Endothelial cell (in vitro differentiated cells): ENCODE results near the gene MBTPS1. TPM values are rescaled to one million over a fixed set of nuclear protein-coding genes. Genes with fewer than 3 reads are reported as not detected.

Experiments used
- DNase-seq: peaks from one replicate; pipeline ENCODE4 v3.0.0; 2021; ENCODE audit warnings: low spot score
- H3K27ac Mint-ChIP-seq: one replicate; pipeline ENCODE4 v1.8.0; 2021; ENCODE audit warnings: mixed read lengths, inconsistent platforms; ENCODE audit not compliant: unreplicated experiment
- H3K27me3 Mint-ChIP-seq: one replicate; pipeline ENCODE4 v1.8.0; 2021; ENCODE audit warnings: mild to moderate bottlenecking, moderate library complexity, mixed read lengths, inconsistent platforms; ENCODE audit not compliant: unreplicated experiment
- H3K36me3 Mint-ChIP-seq: one replicate; pipeline ENCODE4 v1.8.0; 2021; ENCODE audit warnings: mild to moderate bottlenecking, low read depth, mixed read lengths, inconsistent platforms; ENCODE audit not compliant: unreplicated experiment
- H3K4me1 Mint-ChIP-seq: one replicate; pipeline ENCODE4 v1.8.0; 2021; ENCODE audit warnings: mild to moderate bottlenecking, mixed read lengths, inconsistent platforms; ENCODE audit not compliant: unreplicated experiment
- H3K4me3 Mint-ChIP-seq: one replicate; pipeline ENCODE4 v1.8.0; 2021; ENCODE audit warnings: mild to moderate bottlenecking, mixed read lengths, inconsistent platforms; ENCODE audit not compliant: unreplicated experiment
- H3K9me3 Mint-ChIP-seq: one replicate; pipeline ENCODE4 v1.8.0; 2021; ENCODE audit warnings: mixed read lengths, inconsistent platforms; ENCODE audit not compliant: unreplicated experiment
- CTCF ChIP-seq: fragments of 200-600 bp; sonication (generic); IDR thresholded peaks from one replicate; pipeline ENCODE4 v1.5.0; 2021; ENCODE audit warnings: antibody characterized with exemption; ENCODE audit not compliant: unreplicated experiment
- total RNA-seq: library from RNA; stranded (reverse); fragmentation: NEBNext Ultra II Directional; extraction: Animal tissue kit (Norgen Biotek cat#: 25700); gene quantifications from one replicate; pipeline ENCODE4 v1.2.1, GENCODE V29; 2021; ENCODE audit not compliant: unreplicated experiment

The MBTPS1 gene
- total RNA-seq, 1 donor from 2014 or later: 79.7 TPM

DNA sequence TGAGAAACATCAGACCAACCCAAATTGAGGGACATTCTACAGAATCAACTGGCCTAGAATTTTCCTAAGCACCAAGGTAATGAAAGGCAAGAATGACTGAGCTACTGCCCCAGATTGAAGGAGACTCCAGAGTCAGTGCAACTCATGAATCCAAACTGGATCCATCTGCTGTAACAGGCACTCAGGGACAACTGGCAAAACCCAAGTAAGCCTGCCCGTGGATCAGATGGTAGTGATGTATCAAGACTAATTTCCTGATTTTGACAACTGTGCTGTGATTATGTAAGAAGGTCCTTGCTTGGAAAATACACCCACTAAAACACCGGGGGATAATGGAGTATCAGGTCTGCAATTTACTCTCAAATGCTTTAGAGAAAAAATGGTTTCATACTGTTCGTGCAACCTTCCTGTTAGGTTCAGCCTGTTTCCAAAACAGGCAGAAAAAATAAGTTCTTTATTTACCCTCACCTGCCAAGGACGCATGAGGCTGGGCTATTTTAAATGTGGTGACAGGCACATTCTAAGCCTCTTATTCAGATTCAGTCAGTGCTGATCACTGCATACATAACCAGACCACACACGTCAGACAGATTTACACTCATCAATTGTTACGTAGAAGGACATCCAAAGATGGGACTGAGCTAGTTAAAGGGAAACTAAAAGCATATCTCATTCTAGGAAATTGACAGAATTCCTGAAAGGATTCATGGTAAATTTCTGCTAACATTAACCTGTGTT lies 7.0 kb downstream of the MBTPS1 start:
- no peak for TF ChIP-seq CTCF
- no peak for DNase-seq
- Mint-ChIP-seq H3K27me3 (peaks cover 4% of the 10 kb centered on the region), H3K4me3 (no peak overlapping the region), H3K27ac (no peak overlapping the region), H3K9me3 (no peaks in the 10 kb centered on the region), H3K4me1 (peaks cover 5% of the 10 kb centered on the region), H3K36me3 (peaks cover 5% of the 10 kb centered on the region)

- no peak for DNase-seq
- TF ChIP-seq CTCF: no peak
These were observed 8.8 kb downstream of the MBTPS1 start for GRCh38 chr16:84107921-84108320.

DNA sequence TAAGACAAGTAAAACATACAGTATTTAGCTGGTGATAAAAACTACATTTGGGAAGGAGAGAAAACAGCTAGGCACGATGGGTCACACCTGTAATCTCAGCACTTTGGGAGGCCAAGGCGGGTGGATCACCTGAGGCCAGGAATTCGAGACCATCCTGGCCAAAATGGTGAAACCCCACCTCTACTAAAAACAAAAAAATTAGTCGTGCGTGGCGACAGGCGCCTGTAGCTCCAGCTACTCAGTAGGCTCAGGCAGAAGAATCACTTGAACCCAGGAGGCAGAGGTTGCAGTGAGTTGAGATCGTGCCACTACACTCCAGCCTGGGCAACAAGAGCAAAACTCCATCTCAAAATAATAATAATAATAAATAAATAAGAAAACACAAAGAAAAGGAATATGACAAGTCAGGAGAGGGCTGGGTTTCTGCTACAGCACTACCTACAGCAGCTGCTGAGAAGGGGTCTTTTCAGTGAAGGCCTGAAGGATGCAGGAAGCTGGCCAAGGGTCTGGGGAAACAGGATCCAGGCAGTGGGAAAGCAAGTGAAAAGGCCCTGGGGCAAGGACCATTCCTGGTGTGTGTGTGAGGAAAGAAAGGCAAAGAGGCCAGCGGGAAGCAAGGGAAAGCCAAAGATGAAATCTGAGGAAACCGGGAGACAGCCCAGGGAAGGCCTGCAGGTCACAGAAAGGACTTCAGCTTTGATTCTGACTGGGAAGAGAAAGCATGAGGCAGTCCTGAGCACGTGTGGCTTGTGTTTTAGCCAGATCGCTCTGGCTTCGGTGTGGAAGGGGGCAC lies 10.6 kb downstream of the MBTPS1 start:
- no peak for TF ChIP-seq CTCF
- peak overlapping the region; percentile 50 for H3K27ac Mint-ChIP-seq

More at GRCh38 chr16:84107921-84108320, 8.8 kb downstream of the MBTPS1 start:
- peaks cover 5% of the 10 kb centered on the region for H3K36me3 Mint-ChIP-seq
- H3K27me3 Mint-ChIP-seq: peaks cover 4% of the 10 kb centered on the region
- no peak overlapping the region for H3K27ac Mint-ChIP-seq
- no peak overlapping the region for H3K4me3 Mint-ChIP-seq
- H3K4me1 Mint-ChIP-seq: peaks cover 5% of the 10 kb centered on the region
- no peaks in the 10 kb centered on the region for H3K9me3 Mint-ChIP-seq

GRCh38 chr16:84105301-84105815 lies 11.4 kb downstream of the MBTPS1 start:
- peaks cover 5% of the 10 kb centered on the region for H3K36me3 Mint-ChIP-seq
- H3K4me3 Mint-ChIP-seq: no peak overlapping the region
- H3K27ac Mint-ChIP-seq: peak overlapping the region; percentile 44
- H3K9me3 Mint-ChIP-seq: no peaks in the 10 kb centered on the region
- DNase-seq: no peak
- peaks cover 5% of the 10 kb centered on the region for H3K4me1 Mint-ChIP-seq
- no peak for TF ChIP-seq CTCF
- peaks cover 4% of the 10 kb centered on the region for H3K27me3 Mint-ChIP-seq

More for the DNA sequence above, 10.6 kb downstream of the MBTPS1 start:
- no peak for DNase-seq
- H3K4me1 Mint-ChIP-seq: peaks cover 5% of the 10 kb centered on the region
- H3K36me3 Mint-ChIP-seq: peaks cover 5% of the 10 kb centered on the region
- H3K4me3 Mint-ChIP-seq: peak overlapping the region; percentile 11
- H3K27me3 Mint-ChIP-seq: peaks cover 4% of the 10 kb centered on the region
- H3K9me3 Mint-ChIP-seq: no peaks in the 10 kb centered on the region
